ENCODE results near the gene TMEM98.
"Not testable (repeated sequence)": the region's sequence is repeated elsewhere in the genome, so short reads cannot be mapped to it uniquely, and the experiment has no call there.

Gene TMEM98

DNA sequence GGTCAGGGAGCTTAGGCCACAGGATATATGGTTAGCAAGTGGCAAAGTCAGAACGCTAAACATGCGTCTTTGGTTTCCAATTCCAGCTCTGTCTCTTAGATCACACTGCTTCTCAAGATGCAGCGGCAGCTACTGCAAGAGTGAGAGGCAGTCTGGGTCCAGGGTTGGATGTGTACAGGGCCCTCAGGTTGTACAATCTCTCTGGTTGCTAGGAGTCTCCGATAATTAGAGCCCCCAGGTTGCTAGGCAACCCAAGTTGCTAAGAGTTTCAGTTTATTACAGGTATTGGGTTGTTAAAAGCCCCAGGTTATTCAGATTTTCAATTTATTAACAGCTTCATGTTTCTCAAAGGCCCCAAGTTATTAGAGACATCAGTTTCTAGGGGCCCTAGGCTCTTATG is 48.2 kb downstream of the TMEM98 start:
- WGBS (ENCODE audit: extremely low coverage, insufficient coverage, insufficient read length): no CpG with 5 or more reads among the region's 4 CpGs
- Histone ChIP-seq H3K4me3 (ENCODE audit: low read depth, low read length) (no peak overlapping the region), H4K12ac (ENCODE audit: low read depth, low read length) (no peak overlapping the region), H3K27ac (ENCODE audit: low read depth, low read length) (no peak overlapping the region), H3K9ac (ENCODE audit: low read length) (no peak overlapping the region), H3K14ac (ENCODE audit: low read length) (no peak overlapping the region), H2BK120ac (ENCODE audit: insufficient read depth, low read length, poor library complexity) (no peak overlapping the region), H2BK12ac (ENCODE audit: low read length) (no peak overlapping the region), H2AK5ac (ENCODE audit: low read length) (no peak overlapping the region), H3K4ac (ENCODE audit: low read depth, low read length) (no peak overlapping the region), H3K18ac (ENCODE audit: low read length) (no peak overlapping the region), H4K91ac (ENCODE audit: low read depth, low read length) (no peak overlapping the region), H3K9me3 (ENCODE audit: insufficient read depth, low read depth, low read length) (peaks cover 1% of the 10 kb centered on the region), H3K4me1 (ENCODE audit: control insufficient read depth in 1 of 2, insufficient read depth in 2 of 2, low read length in 2 of 2) (no peaks in the 10 kb centered on the region), H3K79me2 (ENCODE audit: control insufficient read depth, insufficient read depth, low read length, poor library complexity) (no peaks in the 10 kb centered on the region), H3K36me3 (ENCODE audit: control insufficient read depth in 1 of 2, insufficient read depth in 2 of 2, low read length in 2 of 2) (no peaks in the 10 kb centered on the region), H4K8ac (ENCODE audit: low read depth, low read length) (no peak overlapping the region), H3K79me1 (ENCODE audit: low read length) (no peaks in the 10 kb centered on the region), H3K4me2 (ENCODE audit: low read length) (no peak overlapping the region), H3K27me3 (ENCODE audit: insufficient read depth, low read length) (no peaks in the 10 kb centered on the region), H3K23ac (ENCODE audit: low read length) (no peak overlapping the region), H2BK5ac (ENCODE audit: low read depth, low read length, poor library complexity) (no peak overlapping the region), H2AFZ (ENCODE audit: insufficient read depth, low read length, poor library complexity) (no peak overlapping the region)
- no peak for DNase-seq

DNA sequence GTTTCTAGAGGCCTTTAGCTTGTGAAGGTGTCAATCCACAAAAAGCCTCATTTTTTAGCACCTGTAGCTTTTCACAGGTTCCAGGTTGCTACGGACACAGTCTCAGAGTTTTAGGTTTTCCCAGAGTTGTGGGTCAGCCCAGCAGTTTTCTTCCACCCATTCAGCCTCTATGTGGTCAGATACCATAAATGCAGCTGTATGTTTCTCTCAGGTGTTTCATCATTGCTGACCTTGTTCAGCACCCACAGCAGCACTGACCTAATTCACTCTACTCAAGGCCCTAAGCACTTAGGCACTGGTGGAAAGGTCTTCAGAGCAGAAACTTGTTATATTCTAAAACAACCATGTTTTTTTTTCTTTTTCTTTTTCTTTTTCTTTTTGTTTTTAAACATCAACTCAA is 48.7 kb downstream of the TMEM98 start:
- H3K79me2 ChIP-seq (ENCODE audit: control insufficient read depth, insufficient read depth, low read length, poor library complexity): no peaks in the 10 kb centered on the region
- H3K79me1 ChIP-seq (ENCODE audit: low read length): no peaks in the 10 kb centered on the region
- no CpG with 5 or more reads among the region's 1 CpG for WGBS (ENCODE audit: extremely low coverage, insufficient coverage, insufficient read length)
- no peak overlapping the region for H3K18ac ChIP-seq (ENCODE audit: low read length)
- no peak overlapping the region for H3K23ac ChIP-seq (ENCODE audit: low read length)
- no peak overlapping the region for H2AFZ ChIP-seq (ENCODE audit: insufficient read depth, low read length, poor library complexity)
- no peak overlapping the region for H2AK5ac ChIP-seq (ENCODE audit: low read length)
- DNase-seq: no peak
- no peak overlapping the region for H4K91ac ChIP-seq (ENCODE audit: low read depth, low read length)
- H4K12ac ChIP-seq (ENCODE audit: low read depth, low read length): no peak overlapping the region
- H3K9me3 ChIP-seq (ENCODE audit: insufficient read depth, low read depth, low read length): peaks cover 6% of the 10 kb centered on the region
- H3K27me3 ChIP-seq (ENCODE audit: insufficient read depth, low read length): no peaks in the 10 kb centered on the region
- H3K27ac ChIP-seq (ENCODE audit: low read depth, low read length): no peak overlapping the region
- no peaks in the 10 kb centered on the region for H3K4me1 ChIP-seq (ENCODE audit: control insufficient read depth in 1 of 2, insufficient read depth in 2 of 2, low read length in 2 of 2)
- H3K9ac ChIP-seq (ENCODE audit: low read length): no peak overlapping the region
- no peak overlapping the region for H3K4me2 ChIP-seq (ENCODE audit: low read length)
- no peak overlapping the region for H4K8ac ChIP-seq (ENCODE audit: low read depth, low read length)
- H3K36me3 ChIP-seq (ENCODE audit: control insufficient read depth in 1 of 2, insufficient read depth in 2 of 2, low read length in 2 of 2): no peaks in the 10 kb centered on the region
- H2BK5ac ChIP-seq (ENCODE audit: low read depth, low read length, poor library complexity): no peak overlapping the region
- no peak overlapping the region for H3K14ac ChIP-seq (ENCODE audit: low read length)
- H2BK120ac ChIP-seq (ENCODE audit: insufficient read depth, low read length, poor library complexity): no peak overlapping the region
- no peak overlapping the region for H3K4me3 ChIP-seq (ENCODE audit: low read depth, low read length)
- no peak overlapping the region for H3K4ac ChIP-seq (ENCODE audit: low read depth, low read length)
- H2BK12ac ChIP-seq (ENCODE audit: low read length): no peak overlapping the region

DNA sequence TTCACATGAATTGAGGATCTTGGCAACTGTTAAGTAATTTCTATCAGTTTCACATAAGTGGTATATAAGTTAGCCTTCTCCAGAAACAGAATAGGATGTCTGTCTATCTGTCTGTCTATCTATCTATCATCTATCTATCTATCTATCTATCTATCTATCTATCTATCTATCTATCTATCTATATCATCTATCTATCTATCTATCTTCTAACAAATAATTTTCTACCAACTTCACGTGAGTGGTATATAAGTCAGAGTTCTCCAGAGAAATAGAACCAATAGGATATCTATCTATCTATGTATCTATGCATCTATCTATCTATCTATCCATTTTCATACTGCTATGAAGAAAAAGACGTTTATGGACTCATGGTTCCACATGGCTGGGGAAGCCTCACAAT is 52.3 kb downstream of the TMEM98 start:
- H3K18ac ChIP-seq (ENCODE audit: low read length): no peak overlapping the region
- WGBS (ENCODE audit: extremely low coverage, insufficient coverage, insufficient read length): no CpG with 5 or more reads among the region's 2 CpGs
- H3K4ac ChIP-seq (ENCODE audit: low read depth, low read length): no peak overlapping the region
- H3K27me3 ChIP-seq (ENCODE audit: insufficient read depth, low read length): no peaks in the 10 kb centered on the region
- no peak overlapping the region for H3K23ac ChIP-seq (ENCODE audit: low read length)
- no peak overlapping the region for H4K8ac ChIP-seq (ENCODE audit: low read depth, low read length)
- H2BK5ac ChIP-seq (ENCODE audit: low read depth, low read length, poor library complexity): no peak overlapping the region
- no peak overlapping the region for H3K27ac ChIP-seq (ENCODE audit: low read depth, low read length)
- H3K36me3 ChIP-seq (ENCODE audit: control insufficient read depth in 1 of 2, insufficient read depth in 2 of 2, low read length in 2 of 2): no peaks in the 10 kb centered on the region
- H2BK120ac ChIP-seq (ENCODE audit: insufficient read depth, low read length, poor library complexity): no peak overlapping the region
- H3K4me2 ChIP-seq (ENCODE audit: low read length): no peak overlapping the region
- no peak overlapping the region for H4K91ac ChIP-seq (ENCODE audit: low read depth, low read length)
- H3K14ac ChIP-seq (ENCODE audit: low read length): no peak overlapping the region
- no peak for DNase-seq
- no peaks in the 10 kb centered on the region for H3K79me1 ChIP-seq (ENCODE audit: low read length)
- no peaks in the 10 kb centered on the region for H3K79me2 ChIP-seq (ENCODE audit: control insufficient read depth, insufficient read depth, low read length, poor library complexity)
- no peak overlapping the region for H2AK5ac ChIP-seq (ENCODE audit: low read length)
- no peaks in the 10 kb centered on the region for H3K4me1 ChIP-seq (ENCODE audit: control insufficient read depth in 1 of 2, insufficient read depth in 2 of 2, low read length in 2 of 2)
- H2AFZ ChIP-seq (ENCODE audit: insufficient read depth, low read length, poor library complexity): no peak overlapping the region
- H2BK12ac ChIP-seq (ENCODE audit: low read length): no peak overlapping the region
- no peak overlapping the region for H4K12ac ChIP-seq (ENCODE audit: low read depth, low read length)
- H3K9me3 ChIP-seq (ENCODE audit: insufficient read depth, low read depth, low read length): peaks cover 7% of the 10 kb centered on the region
- H3K9ac ChIP-seq (ENCODE audit: low read length): no peak overlapping the region
- no peak overlapping the region for H3K4me3 ChIP-seq (ENCODE audit: low read depth, low read length)

DNA sequence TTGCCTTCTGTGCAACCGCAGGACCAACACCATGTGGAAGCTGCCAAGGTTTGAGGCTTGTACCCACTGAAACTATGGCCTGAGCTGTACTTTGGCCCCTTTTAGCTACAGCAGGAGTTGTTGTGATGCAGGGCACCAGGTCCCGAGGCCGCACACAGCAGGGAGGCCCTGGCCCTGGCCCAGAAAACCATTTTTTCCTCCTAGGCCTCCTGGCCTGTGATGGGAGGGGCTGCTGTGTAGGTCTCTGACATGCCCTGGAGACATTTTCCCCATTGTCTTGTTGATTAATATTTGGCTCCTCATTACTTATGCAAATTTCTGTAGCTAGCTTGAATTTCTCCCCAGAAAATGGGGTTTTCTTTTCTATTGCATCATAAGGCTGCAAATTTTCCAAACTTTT is 53.7 kb downstream of the TMEM98 start:
- H4K8ac ChIP-seq (ENCODE audit: low read depth, low read length); H2BK5ac ChIP-seq (ENCODE audit: low read depth, low read length, poor library complexity); H3K4me2 ChIP-seq (ENCODE audit: low read length); H3K27me3 ChIP-seq (ENCODE audit: insufficient read depth, low read length); H4K12ac ChIP-seq (ENCODE audit: low read depth, low read length); DNase-seq; H2AFZ ChIP-seq (ENCODE audit: insufficient read depth, low read length, poor library complexity); H4K91ac ChIP-seq (ENCODE audit: low read depth, low read length); H3K36me3 ChIP-seq (ENCODE audit: control insufficient read depth in 1 of 2, insufficient read depth in 2 of 2, low read length in 2 of 2); H3K18ac ChIP-seq (ENCODE audit: low read length); H2BK12ac ChIP-seq (ENCODE audit: low read length); H3K27ac ChIP-seq (ENCODE audit: low read depth, low read length); H3K4me3 ChIP-seq (ENCODE audit: low read depth, low read length); H3K79me2 ChIP-seq (ENCODE audit: control insufficient read depth, insufficient read depth, low read length, poor library complexity); H3K23ac ChIP-seq (ENCODE audit: low read length); H2BK120ac ChIP-seq (ENCODE audit: insufficient read depth, low read length, poor library complexity); H2AK5ac ChIP-seq (ENCODE audit: low read length); H3K9me3 ChIP-seq (ENCODE audit: insufficient read depth, low read depth, low read length); H3K4ac ChIP-seq (ENCODE audit: low read depth, low read length); H3K4me1 ChIP-seq (ENCODE audit: control insufficient read depth in 1 of 2, insufficient read depth in 2 of 2, low read length in 2 of 2); H3K79me1 ChIP-seq (ENCODE audit: low read length); H3K14ac ChIP-seq (ENCODE audit: low read length); H3K9ac ChIP-seq (ENCODE audit: low read length): not testable (repeated sequence)
- WGBS (ENCODE audit: extremely low coverage, insufficient coverage, insufficient read length): no CpG with 5 or more reads among the region's 3 CpGs
